Measurements from ENCODE around the gene PTPRG.

Gene PTPRG

DNA sequence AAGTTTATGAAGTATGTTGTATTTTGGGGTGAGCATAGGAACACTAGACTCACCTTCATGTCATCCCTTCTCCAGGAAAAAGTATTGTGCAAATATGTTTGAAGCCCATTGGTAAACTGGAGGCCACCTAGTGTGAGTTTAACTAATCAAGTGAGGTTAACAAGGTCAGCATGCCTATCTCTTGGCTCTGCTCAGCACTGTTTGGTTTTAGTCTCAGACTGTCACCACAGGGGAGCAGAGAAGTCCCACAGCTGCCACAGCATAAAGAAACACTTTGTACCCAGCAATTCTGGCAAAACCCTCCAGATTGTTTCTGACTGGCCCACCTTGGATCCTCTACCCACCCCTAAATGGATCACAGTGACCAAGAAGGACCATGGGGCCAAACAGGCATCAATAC, 659.2 kb downstream of the PTPRG start:
- no peak for DNase-seq

DNA sequence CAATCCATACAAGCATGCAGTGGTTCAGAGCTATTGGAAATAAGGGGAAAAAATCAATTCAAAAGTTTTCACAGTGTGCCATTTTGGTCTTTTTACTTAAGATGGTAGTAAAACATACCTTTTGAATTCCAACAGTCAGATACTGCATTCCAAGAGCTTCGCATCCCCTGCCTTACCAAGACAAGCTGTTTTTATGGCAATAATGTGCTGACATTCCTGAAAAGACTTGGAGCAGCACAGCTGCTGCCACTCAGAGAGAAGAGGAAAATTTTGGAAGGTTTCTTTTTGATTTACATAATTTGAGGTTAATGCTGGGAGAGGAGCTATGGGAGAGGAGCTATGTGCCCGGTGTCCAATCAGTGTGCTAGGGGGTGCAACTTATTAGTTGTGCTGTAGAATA, 663.7 kb downstream of the PTPRG start:
- peak; percentile 36 for DNase-seq

DNA sequence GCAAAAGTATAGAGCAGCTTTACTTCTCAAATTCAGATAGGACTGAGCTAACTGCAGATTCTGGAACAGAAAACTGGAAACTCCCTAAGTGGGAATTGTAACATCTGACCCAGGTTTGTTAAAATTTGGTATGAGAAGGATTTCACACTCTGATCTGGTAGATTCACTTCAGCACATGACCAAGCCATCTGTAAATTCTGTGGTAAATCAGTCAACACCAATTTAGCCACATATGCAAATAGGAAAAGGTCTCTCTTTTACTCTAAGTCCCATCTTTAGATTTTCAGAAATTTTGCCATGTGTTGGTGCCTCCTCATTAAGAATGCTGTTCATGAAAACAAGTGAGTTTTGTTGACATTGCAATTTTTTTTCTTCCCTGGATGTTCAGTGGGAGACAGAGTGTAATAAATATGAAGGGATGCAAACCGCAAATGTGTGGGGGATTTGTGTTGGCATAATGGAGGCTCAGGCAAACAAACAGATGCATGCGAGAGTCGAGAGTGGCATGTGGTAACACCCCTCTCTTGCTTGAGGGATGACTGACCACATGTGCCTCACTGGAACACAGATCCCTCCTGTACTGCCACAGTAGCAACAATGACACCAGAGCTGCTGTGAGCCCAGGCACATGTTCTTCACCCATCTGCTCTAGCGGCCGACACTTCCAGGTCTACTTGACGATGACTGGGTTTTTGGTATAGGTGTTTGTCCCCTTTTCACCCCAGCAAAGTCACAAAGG, 665.4 kb downstream of the PTPRG start:
- no peak for DNase-seq

DNA sequence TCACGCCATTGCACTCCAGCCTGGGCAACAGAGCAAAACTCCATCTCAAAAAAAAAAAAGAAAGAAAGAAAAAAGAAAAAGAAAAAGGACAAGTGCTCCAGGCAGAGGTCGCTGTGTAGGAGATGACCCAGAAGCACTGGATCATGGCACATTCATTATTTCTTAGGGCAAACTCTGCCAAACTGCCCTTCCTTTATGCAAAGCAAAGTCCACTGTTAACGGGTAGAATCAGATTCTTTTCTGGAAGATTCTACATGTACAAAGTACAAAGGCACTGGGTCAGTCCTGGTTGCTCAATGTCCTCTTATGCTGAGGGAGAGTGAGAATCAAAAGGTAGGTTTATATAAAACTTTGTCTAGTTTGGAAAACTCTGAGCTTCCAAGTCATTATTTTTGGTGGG, 667.1 kb downstream of the PTPRG start:
- DNase-seq = no peak

DNA sequence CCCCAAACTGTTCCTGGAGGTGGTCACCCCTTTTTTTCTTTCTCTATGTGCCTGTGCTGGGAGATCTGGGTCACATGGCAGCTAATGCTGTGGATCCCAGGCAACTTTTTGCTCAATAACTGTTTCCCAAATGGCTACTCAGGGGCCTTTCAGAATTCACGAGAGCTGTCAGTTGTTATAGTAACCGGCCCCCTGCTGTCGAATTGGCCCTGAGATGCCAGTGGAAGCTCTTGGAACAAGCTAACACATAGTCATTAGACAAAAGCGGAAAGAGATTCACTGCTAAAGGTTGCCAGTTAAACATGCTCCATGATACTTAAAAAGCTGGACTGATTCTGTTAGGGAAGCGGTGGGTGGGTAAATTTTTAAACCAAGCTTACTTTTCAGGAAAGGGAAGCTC, 667.8 kb downstream of the PTPRG start:
- no peak for DNase-seq

DNA sequence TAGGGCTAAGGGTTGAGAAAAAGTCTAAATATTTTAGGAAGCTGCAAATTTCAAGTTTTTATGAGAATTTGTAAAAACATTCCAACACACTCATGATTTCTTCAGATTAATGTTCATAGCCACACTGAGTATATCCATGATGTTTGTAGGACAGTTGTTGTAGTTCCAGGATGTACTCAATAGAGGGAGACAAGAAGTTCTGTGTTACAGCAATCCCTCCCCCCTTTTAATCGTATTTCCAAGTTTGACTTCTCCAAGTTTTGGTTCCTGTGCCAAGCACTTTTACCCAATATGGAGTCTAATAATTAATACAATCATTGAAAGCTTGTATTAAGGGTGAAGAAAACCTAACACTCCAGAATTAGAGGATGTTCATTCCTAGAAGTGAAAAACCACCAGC, 668.5 kb downstream of the PTPRG start:
- peak; percentile 3 for DNase-seq

DNA sequence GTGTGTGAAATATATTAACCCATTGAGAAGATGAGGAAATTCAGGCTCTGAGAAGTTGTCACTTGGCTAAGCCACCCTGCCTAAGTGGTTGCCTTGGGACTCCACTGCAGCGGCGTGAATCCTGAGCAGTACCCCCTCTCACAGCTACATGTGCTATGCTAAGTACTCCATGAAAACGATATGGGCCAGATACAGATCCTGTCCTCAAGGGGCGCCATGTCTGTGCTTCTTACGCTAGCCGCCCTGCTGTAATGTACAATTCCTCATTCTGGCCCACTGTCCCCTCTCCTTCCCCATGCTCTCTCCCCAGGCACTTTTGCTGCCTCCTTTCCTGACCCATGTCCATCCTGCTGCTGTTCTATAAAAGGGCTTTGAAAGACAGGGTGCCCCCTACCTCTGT, 671.7 kb downstream of the PTPRG start:
- no peak for DNase-seq

DNA sequence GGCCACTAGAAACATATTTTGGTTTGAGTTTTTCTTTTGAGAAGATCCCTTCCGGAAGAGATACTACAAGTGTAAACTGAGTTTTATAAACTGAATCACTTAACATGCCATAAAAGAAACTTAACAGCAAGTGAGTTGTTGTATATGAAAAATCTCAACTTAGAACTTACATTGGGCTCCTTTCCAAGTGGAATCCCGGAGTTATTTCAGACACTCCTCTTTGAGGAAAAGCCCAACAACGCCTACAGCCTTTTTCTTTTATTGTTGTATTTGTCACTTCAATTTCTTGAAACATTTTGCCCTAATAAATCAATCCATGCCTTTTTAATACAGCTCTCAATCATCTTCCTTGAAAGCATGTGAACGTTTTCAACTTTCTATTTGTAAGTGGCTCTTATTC, 674.6 kb downstream of the PTPRG start:
- DNase-seq = no peak

DNA sequence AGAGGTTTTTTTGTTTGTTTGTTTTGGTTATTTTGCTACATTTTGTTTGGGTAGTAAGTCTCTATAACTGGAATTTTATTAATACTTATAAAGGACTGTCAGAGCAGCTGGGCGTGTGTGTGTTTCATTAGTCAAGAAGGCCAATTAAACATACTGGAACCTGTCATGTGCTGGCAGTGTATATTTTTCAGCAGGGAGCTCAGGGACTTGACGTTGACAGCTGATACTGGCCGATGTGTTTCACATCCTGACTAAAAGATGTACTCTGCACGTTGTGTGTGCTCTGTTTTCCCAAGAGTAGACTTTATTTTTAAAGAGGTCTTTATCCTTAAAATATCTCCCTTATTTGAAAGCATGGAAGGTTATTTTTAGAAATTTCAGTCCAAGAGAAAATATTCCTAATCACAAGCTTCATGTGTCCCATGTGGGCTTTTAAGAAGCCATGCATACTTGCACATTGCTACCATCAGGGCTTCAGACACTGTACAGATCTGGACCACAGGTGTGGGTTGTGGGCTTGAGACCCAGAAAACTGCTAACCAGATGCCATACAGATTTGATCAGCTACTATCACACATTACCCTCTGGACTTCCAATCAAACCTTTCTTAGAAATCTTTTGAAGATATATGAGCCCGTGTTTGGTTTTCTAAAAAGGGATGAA, 676.0 kb downstream of the PTPRG start:
- peak; percentile 14 for DNase-seq

DNA sequence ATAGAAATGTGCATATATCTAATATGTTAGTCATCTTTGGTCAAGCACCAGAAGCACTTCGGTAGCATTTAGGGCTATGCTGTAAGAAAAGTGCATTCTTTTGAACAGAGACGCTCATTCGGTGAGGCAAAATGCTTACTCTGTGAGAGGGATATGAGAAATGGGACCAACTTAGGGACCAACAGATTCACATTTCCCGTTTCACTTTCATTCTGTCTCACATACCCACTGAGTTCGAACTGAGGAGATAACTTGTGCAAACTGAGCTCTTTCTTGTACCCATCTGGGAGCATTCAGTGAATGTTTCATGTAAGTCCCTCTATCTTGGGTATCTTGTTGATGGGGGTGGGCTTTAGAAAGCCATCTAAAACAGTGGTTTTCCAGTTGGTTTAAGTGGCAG, 676.6 kb downstream of the PTPRG start:
- no peak for DNase-seq

DNA sequence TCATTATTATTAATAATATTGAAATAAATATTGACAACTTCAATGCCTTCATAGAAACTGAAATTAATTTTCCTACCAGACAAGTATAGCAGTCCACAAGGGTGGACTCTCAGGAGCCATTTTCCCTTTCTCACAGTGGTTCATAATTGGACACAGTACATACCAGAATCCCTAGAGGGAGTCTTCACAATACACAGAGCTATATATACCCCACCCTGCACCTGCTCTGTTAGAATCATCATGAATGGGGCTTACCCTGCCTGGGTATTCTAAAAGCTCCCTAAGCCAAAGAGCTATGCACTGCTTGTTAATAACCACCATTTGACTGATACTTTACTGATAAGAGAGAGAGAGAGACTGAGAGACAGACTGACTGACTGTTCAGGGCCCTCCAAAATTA, 677.1 kb downstream of the PTPRG start:
- DNase-seq = no peak

DNA sequence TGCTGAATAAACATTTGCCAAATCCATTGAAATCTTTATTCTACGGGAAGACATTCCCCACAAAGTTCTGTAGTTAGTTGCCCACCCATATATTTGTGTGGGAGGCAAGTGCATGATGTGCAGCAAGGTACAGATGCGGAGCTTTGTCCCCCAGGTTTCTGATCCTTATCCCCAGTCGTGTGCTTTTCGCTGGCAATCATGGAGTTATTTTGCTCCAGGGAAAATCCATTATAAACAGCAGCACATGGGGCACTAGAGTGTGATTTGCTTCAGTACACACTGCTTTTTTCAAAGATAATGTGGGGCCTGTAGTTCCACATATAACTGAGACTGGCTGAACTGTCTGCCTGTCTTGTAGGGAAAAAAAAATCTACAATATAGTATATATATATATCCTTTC, 679.9 kb downstream of the PTPRG start:
- no peak for DNase-seq

DNA sequence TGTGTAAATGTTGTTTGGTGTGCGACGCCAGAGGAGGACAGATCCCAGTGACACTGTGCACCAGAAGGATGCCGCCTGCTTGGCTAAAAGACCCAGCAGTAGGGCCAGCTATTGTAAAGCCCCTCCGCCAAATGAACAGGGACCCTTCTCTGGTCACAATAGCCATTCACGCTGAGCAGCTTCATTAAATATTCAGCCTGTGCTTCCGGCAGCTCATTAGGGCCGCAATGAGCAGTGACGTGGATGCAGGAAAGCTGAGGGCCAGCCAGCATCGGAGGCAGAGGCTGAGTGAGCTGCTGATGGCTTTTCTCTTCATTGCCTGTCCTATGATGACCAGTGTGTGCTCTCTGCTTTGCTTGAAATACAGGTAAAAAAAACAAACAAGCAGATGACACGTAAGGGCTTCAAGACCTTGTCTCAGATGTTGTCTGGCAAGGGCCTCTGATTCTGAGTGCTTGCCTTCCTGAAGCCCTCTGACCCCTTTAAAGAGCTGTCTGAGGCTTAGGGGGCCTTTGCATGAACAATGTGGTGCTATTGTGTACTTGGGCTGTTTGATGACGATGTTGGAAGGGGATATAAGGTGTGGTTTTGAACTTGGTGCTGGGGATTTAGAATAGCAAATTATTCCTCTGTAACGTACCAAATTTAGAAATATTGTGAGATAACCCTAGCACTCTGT, 681.6 kb downstream of the PTPRG start:
- DNase-seq = no peak

DNA sequence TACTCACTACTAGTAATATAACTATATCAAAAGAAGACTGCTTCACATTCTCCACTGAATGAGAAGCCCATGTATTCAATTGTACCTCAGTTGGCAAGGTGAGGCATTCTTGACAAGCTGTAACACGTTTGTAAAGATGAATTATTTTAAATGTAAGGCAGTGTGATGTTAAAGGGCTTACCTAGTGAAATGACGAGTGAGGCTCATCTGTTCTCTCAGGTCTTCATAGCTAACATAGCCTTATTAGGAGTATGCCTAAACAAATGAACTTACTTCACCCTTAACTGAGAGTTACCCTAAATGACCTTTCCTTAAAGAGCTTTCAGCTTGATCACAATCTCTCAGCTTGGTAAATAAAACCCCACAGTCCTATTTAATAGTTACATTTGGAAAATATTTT, 684.7 kb downstream of the PTPRG start:
- no peak for DNase-seq

DNA sequence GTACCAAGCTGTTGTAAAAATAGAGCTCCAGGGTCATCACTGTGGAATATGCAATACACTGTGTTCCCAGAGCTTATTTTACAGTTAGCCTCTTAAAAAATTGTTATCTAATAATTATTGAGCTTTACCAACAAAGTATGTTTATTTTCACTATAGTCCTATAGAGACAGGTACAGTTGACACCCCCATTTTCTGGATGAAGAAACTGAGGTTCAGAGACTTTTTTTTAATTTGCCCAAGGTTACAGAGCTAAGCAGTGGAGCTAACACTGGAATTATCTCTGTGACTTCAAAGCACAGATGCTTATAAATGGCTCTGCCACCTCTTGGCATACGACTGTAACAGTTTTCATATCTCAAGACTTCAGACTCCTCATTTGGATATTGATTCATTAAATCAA, 685.6 kb downstream of the PTPRG start:
- DNase-seq = no peak

DNA sequence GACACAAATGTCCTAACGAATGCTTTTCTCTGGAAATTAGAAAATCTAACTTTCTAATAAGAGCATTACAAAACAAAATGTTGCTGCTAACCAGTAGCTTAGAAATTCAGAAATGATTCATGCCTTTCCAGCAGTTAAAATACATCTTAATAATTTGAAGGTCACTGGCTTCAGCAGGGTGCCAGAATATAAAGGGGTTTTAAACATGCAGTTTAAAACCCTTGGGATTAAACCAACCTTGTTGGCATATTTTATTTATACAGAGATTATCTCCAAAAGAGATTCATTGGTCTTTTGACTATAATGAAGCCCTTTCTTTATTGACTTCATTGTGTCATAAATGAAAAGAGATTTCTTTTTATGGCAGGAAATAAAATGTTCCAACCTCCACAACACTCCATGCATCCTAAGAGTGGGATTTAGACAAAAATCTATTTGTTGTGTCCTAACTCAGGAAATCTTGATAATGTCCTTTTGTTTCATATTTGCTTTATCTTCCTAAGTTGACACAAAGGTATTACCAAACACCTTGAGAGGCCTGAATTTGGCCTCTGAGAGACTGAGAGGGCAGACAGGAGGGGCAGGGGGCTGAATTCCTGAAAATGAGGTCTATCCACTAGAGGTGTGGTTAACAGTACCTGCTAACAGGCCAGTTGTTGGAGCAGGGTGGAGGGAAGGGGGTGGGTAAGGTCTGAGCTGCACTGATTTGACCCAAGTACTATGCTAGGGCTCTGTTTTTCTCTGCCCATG, 687.5 kb downstream of the PTPRG start:
- no peak for DNase-seq

DNA sequence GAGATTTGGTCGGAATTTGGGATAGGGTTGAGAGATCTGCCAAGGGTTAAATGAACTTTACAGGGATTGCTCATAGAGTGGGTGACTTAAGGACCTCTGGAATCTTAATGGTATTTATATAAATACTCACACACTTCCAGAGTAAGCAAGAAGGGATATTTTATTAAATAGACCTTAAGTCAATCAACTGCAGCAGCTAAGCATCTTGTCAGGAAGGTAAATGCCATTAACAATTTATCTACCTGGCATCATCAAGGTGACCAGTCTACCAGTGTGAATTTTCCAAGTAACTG, 688.1 kb downstream of the PTPRG start:
- no peak for DNase-seq

DNA sequence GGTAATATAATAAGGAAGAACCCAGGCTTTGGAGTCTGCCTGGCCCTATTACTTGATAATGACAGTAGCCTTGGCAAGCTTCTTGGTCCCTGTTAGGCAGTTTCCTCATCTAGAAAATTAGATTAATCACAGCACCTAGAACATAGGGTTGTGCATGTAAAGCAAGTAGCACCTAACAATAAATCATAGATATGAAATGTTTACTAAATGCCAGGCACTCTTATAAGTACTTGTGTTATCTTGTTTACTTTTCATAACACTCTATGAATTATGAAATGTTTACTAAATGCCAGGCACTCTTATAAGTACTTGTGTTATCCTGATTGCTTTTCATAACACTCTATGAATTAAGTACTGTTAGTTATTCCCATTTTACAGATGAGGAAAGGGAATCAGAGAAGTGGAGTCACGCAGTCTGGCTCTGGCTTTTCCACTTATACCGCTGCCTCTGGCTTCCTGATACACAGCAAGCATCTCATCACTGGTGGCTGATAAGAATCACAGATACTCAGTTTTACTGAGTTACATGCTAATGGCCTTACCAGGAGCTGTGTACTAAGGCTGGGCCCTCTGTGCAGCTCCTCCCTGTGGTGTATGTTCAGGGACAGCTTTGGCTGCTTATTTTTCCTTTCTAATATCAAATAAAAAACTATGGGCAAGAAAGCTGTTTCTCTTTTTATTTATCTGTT, 688.6 kb downstream of the PTPRG start:
- no peak for DNase-seq

DNA sequence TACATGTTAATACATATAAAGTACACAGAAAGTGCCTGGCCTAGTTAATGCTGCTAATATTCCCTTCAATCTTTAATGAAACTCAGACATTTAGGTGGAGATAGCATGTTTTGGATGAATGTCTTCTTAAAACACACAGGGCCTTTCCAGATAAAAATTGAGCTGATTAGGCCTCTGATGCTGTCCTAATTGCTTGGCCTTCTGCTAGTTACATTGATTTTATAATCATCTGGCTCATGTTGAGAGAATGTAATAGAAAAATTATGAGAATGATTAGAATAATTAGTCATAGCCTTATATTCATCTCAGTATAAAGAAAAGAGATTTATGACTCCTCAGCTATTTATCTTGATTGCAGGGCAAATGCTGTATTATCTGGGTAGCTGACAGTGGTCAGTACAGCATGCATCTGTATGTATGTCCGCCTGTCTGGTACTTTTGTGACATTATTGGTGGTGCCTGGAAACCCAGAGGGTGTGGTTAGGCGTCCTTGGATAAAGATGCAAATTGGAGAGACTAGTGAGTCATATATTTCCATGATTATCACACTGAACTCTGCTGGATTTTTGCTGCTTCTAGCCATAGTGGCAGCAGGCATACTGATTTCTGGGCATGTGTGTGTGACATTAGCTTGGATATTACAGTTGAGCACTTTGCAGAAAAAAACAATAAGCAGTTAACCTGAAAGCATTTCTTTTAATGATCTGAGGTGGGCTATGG, 691.2 kb downstream of the PTPRG start:
- peak; percentile 11 for DNase-seq

DNA sequence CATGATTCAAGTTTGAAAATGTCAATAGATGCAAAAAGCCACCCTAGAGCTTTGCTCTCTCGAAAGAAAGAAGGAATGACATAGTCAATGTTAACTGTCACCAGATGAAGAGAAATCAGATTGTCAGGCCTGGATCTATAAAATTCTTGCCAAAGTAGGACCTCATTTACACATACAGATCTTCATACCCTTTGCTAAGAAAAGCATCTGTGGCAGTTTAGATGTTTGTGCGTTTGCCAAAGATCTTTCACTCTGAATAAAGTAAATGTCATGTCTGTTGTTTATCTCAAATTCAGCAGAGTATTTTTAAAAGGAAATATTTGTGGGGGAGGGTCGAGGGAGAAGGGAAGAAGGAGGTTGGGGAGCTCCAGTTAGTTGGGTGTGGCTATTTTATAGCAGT, 692.6 kb downstream of the PTPRG start:
- no peak for DNase-seq

DNA sequence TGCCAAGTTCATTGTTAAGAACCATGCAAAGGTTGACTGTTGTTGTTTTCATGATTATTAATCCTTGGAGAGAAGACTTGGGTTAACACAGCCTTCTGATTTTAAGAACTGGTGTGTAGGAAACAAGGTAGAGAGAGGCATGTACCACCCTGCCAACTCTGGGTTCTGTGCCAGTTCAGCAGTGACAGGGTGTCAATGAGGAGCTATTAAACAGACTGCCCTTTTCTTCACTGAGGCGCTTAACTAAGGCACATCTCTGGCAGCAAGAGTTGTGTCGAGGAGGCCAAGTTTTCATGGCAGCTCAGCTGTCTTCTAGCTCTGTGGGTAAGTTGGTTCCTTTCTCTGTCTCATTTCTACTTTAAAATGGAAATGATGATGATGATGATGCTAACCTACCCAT, 694.4 kb downstream of the PTPRG start:
- DNase-seq = no peak

DNA sequence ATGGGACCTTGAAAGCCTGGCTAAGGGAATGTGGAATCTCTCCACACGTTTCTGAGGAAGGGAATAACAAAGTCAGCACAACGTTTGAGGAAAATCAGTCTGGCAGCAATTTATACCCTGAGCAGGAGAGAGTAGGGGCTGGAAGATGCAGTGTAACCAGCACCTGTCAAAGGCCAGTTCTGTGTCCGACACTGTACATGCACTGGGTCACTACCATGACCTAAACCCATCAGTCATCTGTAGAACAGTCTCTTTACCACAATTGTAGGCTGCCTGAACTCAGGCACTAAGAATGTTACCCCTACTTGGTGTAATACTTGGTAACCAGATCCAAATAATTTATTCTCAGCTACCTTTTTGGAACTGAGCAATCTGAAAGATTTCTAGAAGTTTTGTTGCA, 698.6 kb downstream of the PTPRG start:
- no peak for DNase-seq

DNA sequence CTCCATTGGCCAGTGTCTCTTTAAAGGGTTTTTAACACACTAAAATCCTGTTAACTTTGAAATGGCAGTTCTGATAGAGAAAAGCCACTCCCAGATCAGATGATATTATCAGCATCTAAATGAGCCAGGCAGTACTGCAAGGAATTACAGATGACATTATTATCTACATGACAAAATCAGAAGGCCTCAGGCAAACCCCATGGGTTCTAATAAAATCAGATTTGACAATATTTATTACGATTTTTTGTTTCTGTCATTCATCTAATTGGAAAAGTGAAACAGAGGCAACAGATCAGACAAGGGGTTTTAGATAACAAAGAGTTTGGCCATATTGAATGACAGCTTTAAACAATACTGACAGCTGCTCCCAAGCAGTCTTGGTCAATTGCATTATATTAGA, 699.3 kb downstream of the PTPRG start:
- no peak for DNase-seq

All from fibroblast of upper back skin (primary cell).